HPDE6-E6E7 (cell line): Measurements from ENCODE around the gene TUBA4A.

Experiments used
- DNase-seq: peaks from one replicate; pipeline ENCODE4 v3.0.0; 2011; ENCODE audit warnings: missing footprints; ENCODE audit errors: extremely low spot score

Gene TUBA4A

DNA sequence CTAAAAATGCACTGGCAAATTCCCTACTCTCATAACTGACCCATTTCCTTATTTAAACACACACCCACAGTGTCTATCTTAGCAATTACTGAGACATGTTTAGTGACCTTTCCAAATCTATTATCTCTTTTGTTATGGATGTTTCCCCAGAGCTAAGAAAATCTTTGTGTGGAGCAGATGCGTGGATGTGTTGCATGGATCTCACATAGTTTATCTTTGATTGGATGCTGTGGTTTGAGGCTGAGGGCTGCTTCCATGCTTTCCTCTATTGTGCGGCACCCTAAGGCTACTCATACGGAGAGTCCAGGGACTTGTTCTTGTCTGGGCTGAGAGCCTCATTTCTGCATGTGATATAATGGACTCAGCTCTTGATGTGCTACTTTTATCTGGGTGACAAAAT lies 19.4 kb downstream of the TUBA4A start:
- DNase-seq, result no peak

DNA sequence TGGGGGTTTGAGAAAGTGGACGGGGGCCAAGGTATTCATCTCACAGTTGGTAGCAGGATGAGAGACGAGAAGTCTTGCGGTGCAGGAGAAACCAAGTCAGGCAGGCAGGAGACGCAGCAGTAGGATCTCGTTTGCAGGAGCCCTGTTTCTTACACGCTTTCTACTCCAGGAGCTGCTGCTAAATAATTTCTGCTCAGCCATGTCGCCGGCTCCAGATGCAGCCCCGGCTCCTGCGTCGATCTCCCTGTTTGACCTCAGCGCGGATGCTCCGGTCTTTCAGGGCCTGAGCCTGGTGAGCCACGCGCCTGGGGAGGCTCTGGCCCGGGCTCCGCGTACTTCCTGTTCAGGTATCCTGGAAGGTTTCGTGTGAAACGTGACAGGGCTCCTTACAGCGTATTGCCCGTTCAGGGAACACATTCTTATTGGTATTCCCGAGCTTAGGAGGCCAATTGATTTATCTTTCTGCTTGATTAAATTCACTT lies 23.6 kb downstream of the TUBA4A start:
- no peak for DNase-seq

DNA sequence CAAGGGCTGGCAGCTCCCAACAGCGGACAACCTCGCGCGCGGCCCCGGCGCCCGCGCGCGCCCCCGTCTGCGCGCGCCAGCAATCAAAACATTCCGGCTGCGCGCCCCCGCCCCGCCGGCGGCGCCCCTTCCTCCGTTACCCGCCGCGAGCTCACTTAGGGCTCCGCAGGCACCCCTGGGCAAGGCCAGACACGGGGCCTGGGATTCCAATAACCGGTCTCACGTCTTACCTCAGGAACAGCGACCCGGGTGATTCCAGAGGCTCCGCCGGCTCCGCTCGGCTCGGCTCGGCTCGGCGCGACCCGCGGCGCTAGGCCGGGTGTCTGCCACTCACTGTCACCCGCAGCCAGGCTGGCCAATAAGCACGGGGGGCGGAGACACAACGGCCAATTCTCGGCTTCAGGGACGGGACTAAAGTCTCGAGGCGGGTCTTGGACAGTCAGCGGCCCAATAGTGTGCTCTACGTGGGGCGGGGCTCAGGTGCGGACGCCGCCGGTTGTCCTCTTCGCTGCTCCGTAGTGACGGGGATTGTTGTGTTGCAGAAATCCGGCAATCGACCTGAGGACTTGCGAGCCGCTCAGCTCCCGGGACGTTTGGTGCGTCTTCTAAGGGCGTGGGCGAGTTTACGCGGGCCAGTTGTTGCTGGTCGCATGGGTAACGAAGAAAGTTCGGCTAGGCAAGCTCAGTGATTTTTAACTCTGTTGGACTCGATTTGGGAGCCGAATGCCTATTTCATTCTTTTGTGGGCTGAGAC lies 24.2 kb downstream of the TUBA4A start, which contains the start of the genes ANKZF1 and ATG9A:
Gene ANKZF1 (plus strand): TSS at position 502 of the 754 bp plus-strand sequence. CDS start 452 bp downstream, outside the sequence.
Gene ATG9A (minus strand): TSS at position 332 of the 754 bp plus-strand sequence. CDS start 1,612 bp downstream, outside the sequence.
- peak; percentile 99 for DNase-seq

DNA sequence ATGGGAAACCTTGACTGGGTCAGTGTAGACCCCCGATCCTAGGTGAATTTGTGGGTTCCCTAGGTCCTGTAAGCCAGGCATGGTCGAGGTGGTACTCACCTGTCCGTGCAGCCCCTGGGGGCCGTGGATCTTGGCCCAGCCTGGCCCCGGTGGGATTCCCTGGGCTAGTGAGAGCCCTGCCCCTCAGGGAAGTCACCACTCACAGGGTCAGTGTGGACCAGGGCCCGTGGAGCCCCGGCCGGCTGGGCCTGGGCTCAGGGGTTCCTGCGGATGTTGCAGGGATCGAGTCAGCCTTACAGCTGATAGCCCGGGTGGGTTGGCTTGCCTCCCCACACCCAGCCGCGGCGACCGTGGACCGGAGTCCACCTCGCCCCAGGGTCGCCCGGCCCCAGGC lies 24.8 kb downstream of the TUBA4A start:
- DNase-seq, result no peak

DNA sequence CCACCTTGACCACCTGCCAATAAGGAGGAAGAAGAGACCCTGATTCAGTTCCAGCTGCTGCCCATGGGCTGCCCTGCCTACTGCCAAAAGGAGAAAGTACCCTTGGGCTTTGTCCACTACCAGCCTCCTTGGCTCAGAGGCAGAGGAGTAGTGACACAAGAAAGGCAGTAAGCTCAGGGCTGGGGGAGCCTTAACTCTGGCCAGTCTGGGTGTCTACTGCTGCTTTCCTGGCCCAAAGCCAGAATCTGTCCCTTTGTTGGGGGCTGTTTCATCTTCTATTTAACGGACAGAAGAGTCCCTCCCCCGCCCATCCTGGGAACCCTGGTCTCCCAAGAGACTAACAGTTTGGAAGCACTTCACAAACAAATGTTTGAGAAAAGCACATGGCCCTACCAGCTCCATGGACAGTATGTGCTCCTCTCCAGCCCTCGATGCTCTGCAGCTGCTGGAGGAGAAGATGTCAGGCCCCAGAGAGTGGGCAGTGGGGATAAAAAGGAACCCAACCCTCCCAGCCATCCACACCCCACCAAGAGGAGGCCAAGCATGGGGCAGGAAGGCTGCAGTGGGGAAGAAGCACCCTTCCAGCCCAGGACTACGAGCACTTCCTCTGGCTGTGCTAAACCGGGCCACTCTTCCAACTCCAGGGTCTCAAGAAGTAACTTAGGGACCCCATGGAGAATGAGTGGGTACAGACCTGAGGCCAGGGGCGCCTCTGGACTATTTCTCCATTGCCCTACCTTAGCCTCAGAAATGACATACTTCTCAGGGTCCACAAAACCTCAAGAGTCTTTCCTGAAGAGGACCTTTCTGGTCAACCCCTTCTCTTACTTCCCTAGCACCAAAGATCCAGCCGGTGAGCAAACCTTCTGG lies 25.4 kb downstream of the TUBA4A start:
- no peak for DNase-seq

DNA sequence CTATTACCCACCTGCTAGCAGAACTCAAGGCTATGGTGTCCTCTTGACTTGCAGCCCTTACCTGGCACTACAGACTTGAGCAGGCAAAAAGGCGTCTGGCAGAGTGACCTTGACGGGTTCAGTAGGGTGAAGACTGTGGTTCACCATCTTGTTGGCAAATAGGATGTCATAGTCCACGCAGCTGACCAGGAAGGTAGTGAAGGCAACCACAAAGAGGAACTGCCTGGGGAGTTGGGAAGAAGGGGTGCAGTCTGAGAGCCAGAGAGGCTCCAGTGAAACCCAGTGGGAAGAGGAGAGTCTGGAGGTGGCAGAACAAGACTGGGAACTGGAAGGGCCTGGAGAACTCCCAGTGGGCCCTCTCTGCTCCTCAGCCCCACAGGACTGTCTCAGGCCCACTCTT lies 28.4 kb downstream of the TUBA4A start:
- DNase-seq, result no peak

DNA sequence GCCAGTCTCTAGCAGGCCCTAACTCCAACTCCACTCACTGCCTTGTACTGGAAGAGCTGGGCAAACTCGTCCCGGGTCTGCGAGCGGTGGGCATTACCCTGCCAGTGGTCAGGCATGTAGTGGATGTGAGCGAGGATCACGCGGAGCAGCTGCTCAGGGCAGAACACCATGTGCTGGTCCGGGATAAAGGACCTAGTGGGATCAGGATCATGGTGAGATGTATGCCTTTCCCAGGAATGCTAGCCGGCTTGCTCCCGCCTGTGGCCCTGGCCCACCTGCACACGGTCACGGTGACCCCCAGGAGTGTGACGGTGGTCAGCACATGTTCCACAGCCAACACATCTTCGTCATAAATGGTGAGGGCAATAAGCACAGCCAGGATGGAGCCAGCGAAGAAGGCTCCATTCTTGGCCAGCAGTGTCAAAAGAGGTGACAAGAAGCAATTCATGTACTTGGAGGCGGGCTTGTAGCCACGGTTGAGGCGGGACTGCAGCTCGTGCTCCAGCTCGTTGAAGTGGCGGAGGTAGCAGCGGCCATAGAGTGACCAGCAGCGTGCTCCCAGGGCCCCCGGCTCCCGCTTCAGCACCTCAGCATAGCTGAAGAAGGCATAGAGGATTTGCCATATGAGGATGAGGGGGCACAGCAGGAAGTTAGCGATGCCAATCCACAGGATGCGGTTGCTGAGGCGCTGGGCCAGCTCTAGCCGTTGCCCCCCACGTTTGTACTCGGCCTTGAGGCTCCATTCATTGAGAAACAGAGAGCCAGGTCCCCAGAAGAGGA lies 29.7 kb downstream of the TUBA4A start:
- no peak for DNase-seq

DNA sequence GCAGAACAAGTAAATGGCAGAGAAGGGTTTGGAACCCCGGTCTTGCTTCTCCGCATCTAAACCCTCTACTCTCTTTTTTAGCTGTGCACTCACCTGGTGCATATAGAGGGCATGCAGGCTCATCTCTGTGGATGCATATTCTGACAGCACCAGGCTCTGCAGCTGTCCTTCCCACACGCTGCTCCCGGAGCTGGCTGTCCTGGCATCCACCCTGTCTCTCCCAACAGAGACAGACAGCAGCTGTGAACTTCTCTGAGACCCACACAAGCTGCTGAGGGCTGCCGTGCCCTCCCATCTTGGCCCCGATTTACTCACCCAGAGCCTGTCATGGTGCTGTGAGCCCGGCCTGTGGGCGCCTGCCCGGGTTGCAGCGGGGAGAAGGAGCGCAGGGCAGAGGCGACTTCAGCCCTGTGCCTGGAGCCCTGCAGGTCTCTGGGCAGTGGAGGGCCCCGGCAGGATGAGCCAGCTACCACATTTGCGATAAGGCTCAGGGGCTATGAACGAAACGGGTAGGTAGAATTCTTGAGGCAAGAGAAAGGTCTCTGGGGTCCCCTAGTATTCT lies 31.7 kb downstream of the TUBA4A start:
- DNase-seq, result no peak

DNA sequence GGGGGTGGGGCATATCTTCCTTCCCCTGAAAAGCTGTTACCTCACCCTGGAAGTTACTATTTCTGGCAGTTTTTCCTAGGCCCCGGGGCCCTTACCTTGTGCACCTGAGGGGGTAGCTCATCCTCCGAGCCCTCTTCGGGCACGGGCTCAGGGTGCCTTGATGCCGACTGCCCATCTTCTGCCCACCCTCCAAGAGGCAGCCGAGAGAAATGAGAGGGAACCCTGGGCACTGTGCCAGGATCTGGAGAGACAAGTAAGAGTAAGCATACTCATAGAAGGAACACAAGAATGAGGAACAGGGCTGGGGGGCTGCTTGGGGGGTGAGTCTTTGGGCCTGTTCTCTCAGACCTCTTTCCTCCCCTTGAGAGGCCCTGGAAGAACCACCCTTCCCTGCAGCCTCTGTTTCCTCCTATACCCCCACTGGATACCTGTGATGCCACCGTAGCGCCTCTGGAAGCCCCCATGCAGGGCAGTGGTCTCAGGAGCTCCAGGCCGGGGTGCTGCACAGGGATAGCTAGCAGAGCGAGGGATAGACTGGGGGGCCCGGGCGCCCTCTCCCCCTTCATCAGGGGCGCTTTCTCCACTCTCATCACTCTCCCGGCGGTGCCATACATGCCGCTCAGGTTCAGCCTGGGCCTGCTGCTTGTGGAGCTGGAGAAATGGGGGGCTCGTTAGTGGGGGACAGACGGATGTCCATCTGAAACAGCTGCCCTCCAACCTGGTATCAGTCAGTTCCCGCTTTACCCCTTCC lies 32.9 kb downstream of the TUBA4A start:
- DNase-seq, result no peak

DNA sequence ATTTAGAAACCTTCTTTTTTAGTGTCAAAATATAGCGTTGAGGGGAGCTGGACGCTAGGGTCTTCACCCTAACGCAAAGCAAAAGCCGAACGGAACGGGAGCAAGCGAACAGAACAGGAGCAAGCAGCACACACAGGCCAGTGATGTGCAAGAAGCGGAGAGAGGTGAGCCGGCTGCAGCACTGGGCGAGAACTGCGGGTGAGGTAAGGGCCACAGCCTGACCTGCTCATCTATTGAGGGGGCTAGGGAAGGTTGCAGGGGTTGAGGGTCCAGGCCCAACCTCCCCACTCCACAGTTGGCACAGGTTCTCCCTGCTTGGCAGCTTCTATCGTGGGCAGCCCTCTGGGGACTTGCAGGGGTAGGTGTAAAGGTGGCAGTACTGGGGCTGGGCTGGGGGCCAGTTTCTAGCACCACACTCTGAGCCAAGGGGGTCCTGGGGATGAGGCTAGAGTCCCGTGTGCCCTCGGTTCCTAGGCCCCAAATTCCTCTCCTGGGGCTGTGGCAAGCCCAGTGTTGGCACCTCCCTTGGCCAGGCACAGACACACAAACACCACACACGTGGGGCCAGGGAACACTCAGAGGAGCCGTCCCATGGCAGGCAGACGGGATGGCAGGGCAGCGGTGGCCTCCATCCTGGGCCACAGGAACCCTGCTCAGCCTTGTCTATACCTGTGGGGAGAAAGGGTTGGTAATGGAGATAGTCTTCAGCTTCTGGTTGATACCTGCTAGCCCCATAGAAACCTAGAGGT lies 33.8 kb downstream of the TUBA4A start:
- no peak for DNase-seq

DNA sequence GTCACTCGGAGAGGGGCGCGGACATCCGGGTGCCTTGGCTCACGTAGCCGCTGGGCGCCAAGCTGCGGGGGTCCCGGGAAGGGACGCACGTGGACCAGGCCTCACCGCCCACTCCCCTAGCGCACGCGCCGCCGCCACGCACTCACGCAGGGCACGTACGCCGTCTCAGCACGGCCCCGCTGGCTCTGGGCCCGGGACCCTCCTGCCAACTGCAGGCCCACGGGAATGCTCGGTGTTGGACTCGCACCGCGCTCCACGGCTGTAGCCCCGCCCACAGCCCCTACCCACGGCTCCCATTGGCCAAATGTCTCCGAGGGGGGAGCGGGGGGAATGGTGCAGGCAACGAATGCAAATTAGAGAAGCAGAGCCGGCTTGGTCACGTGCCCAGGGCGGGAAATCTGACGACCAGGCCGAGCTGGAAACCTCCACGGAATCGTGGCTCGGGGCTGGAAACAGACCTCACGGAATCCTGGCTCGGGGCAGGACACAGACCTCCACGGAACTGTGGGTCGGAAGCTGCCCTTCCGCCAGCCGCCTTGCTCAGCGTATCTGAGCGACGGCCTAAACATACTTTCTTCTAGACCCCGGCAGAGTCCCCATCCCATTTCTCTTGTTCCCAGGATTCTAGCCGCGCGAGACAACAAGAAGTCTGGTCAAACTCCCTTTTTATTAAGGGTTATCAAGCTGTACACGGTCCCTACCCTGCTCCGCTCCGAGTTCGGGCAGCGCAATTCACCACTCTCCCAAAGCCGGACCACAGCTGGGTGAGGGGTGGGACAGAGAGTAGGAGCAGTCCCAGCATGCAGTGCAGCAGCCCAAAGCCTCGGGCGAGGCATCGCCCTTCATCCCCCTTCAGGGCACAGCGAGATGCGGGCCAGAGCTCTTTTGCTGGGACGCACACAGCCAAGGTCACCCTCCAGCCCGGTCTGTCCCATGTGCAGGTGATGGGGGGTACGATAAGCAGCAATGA lies 34.7 kb downstream of the TUBA4A start, which contains the start of gene ABCB6:
Gene ABCB6 (minus strand): TSS at position 227 of the 970 bp plus-strand sequence. CDS start 285 bp downstream, outside the sequence.
- DNase-seq, result peak; percentile 91

DNA sequence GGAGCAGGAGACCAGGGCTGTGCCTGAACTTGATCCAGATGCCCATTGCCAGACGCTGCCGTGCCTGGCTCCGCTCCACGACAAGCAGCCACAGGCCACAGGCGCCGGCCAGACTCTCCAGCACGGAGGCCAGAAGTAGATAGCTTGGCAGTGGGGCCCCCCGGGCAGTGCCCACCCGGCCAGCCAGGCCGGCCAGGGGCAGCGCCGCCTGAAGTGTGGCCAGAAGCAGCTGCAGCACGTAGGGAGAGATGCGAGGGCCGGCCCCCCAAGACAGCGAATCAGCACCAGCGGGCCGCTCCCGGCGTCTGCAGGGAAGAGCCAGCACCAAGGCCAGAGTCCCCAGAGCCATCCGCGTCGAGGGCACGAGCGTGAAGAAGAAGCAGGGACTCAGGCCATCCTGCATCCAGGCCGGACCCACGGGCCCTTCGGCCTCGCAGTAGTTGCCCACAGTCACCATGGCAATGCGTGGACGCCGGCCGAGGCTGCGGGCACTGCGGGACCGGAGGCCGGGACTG lies 35.4 kb downstream of the TUBA4A start:
- DNase-seq, result peak; percentile 58

DNA sequence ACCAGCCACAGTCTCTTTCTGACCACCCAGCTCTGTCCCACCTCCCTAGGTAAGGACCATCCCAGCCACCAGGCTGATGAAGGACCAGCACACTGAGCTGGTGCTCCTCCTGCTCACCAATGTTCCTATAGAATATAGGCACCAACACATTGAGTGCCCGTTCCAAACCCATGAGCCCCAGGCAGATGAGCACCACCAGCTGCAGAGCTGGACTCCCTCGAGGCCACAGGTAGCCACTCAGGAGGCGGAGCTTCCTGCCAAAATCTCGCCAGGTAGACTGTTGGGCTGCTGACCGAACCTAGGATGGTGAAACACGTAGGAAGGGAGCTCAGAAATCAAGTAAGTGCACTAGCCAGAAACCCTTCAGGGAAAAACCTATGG lies 37.2 kb downstream of the TUBA4A start:
- DNase-seq, result no peak

DNA sequence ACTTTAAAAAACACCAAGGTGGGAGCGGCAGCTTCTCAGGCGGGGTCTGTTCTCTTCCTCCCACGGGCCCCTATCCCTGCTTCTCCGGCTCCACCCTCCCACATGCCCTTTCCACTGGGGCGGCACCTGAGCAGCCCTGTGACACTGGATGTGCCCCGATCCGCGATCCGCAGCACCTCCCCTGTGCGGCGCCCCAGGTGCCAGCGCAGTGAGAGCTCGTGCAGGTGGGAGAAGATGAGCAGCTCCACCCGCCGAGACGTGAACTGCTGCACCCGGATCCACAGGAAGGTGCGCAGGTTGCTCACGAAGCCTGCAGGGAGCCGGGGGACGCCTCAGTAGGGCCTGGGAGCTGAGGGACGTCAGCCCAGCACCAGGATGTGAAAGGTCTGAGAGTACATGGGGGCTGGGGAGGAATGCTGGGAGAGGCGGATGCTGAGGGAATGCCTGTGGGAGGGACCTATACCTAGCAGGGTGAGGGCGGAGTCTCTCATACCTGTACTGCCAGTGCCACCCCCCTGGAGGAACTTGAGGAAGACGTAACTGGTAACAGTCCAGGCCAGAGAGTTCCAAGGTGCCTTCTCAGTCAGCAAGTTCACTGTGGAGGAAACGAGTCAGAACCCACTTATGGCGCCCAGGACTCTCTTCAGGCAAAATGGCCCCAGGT lies 37.7 kb downstream of the TUBA4A start:
- no peak for DNase-seq

DNA sequence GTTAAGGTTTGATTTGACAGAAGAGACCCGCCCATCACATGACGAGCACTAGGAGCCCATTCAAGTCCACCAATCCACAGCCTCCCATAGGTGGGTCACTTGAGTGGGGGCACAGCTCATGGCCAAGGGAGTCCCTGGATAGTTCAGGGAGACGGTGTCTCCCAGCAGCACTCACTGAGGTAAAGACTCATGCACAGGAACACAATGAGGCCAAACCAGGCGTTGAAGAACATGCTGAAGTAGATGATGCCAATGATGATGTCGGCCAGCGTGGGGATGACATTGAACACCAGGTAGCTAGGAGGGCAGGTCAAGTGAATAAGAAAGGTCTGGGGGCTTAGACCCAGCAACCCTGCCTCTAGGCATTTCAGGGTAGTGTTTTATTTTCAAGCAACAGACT lies 38.9 kb downstream of the TUBA4A start:
- no peak for DNase-seq

DNA sequence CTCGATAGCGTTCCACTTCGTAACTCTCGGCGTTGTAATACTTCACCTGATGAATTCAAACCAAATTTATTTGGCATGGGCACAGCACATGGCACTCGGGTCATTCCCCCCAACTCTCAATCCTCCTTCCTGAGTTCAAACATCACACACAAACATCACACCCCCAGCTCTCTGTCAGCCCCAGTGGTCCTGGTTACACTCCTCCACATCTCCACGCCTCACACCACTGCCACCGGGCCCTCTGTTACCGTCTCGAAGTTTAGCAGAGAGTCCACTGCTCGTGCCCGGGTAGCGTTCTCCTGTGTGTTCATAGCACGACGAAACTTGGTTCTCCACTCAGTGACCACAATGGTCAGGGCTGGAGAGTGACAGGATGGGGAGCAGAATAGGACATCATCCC lies 39.6 kb downstream of the TUBA4A start:
- no peak for DNase-seq

DNA sequence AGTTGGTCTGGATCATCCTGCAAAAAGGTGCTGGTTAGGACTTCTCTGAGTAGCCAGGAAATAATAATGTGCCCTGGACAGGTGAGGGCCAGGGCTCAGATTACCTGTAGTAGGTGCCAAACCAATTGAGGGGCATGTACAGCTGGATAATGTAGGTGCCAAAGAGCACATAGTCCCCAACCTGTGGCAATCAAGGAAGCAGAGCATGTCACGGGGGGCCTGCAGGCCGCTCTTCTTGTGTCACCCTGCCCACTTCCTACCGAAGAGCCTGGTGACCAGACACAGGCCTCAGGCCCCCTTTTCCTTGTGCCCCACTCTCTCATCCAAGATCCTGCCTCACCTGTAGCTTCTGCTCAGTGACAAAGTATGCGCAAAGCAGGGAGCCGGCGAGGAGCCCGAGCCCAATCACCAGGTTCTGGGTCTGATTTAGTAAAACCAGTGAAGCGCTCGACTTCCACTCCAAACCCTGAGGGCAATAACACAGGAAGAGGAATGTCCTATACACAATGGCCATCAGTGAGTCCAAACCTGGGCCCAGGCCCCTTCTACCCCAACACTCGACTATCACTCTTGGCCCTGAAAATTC lies 40.1 kb downstream of the TUBA4A start:
- DNase-seq, result no peak

DNA sequence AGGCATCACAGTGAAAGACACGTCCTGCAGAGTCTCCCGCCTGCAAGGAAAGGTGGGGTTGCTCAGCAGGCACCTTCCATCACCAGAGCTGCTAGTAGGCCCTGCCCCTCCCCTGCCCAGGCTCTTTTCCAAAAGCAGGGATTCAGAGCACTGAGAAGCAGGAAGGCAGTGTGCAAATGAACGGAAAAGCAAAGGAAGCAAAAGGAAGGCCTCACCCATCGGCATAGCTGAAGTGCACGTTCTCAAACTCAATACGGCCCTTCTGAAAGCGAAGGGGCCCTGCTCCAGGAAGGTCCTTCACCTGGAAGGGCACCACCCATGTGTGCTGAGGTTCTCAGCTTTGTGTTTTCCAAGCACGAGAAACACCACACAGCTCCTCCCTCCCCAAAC lies 40.7 kb downstream of the TUBA4A start:
- no peak for DNase-seq
